ENCODE data around the gene NWD2.
"Not testable (repeated sequence)": the region's sequence is repeated elsewhere in the genome, so short reads cannot be mapped to it uniquely, and the experiment has no call there.

Gene NWD2

GRCh38 chr4:37407938-37408826 lies 163.6 kb downstream of the NWD2 start:
- not testable (repeated sequence) for H3K27me3 ChIP-seq (ENCODE audit: control insufficient read depth in 1 of 2, insufficient read depth in 2 of 2, low read length in 2 of 2); H3K4me1 ChIP-seq (ENCODE audit: insufficient read depth, low read length); H3K9me3 ChIP-seq (ENCODE audit: low read length); H3K27ac ChIP-seq (ENCODE audit: low read depth, low read length); H3K36me3 ChIP-seq (ENCODE audit: insufficient read depth, low read length); H3K4me3 ChIP-seq (ENCODE audit: low read depth in 1 of 2, low read length in 2 of 2); H3K9ac ChIP-seq (ENCODE audit: low read length)

DNA sequence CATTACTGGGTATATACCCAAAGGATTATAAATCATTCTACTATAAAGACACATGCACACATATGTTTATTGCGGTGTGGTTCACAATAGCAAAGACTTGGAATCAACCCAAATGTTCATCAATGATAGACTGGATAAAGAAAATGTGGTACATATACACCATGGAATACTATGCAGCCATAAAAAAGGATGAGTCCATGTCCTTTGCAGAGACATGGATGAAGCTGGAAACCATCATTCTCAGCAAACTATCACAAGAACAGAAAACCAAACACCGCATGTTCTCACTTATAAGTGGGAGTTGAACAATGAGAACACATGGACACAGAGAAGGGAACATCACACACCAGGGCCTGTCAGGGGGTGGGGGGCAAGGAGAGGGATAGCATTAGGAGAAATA lies 169.1 kb downstream of the NWD2 start:
- H3K36me3 ChIP-seq (ENCODE audit: insufficient read depth, low read length); H3K9me3 ChIP-seq (ENCODE audit: low read length): not testable (repeated sequence)

DNA sequence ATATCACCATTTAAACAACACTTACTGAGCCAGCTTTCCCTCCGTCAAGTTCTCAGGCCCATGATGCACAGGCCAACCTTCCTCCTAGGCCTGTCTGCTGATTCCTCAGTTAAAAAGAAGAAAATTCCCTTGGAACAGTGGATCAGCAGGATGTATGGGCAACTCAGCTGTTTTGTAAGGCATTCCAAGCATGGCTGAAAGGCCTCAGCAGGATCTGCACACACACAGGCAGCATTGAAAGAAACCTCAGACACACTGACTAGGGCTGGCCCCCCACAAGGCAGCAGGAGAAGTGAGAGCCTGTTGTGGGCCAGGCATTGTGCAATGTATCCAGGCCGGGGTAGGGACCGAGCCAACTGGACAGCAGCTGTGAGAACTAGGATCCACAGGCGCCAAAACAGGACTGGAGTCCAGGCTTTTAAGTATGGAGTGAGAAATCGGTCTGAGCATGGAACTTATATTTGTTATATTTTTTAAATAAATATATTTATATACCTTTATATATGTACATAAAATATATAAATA lies 171.4 kb downstream of the NWD2 start:
- no peaks in the 10 kb centered on the region for H3K36me3 ChIP-seq (ENCODE audit: insufficient read depth, low read length)
- H3K27me3 ChIP-seq (ENCODE audit: control insufficient read depth in 1 of 2, insufficient read depth in 2 of 2, low read length in 2 of 2): no peaks in the 10 kb centered on the region
- H3K9me3 ChIP-seq (ENCODE audit: low read length): no peaks in the 10 kb centered on the region
- H3K27ac ChIP-seq (ENCODE audit: low read depth, low read length): no peak overlapping the region
- no peak overlapping the region for H3K4me3 ChIP-seq (ENCODE audit: low read depth in 1 of 2, low read length in 2 of 2)
- no peaks in the 10 kb centered on the region for H3K4me1 ChIP-seq (ENCODE audit: insufficient read depth, low read length)
- no peak overlapping the region for H3K9ac ChIP-seq (ENCODE audit: low read length)

More for the DNA sequence above, 169.1 kb downstream of the NWD2 start:
- not testable (repeated sequence) for H3K27ac ChIP-seq (ENCODE audit: low read depth, low read length); H3K9ac ChIP-seq (ENCODE audit: low read length); H3K4me1 ChIP-seq (ENCODE audit: insufficient read depth, low read length); H3K27me3 ChIP-seq (ENCODE audit: control insufficient read depth in 1 of 2, insufficient read depth in 2 of 2, low read length in 2 of 2); H3K4me3 ChIP-seq (ENCODE audit: low read depth in 1 of 2, low read length in 2 of 2)

DNA sequence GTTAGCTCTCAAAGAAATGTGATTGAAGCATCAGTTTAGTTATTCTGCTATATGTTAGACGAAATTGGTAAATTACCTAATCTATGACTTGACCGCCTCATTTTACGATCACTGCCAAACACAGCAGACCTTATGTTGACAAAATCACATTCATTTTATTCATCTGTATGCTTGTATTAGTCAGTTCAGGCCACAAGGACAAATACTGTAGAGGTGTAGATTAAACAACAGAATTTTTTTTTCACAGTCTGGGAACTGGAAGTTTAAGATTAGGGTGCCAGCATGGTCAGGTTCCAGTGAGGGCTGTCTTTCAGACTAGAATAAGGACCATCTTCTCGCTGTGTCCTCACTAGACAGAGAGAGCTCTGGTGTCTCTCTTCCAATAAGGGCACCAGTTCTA lies 177.1 kb downstream of the NWD2 start:
- Histone ChIP-seq H3K9ac (ENCODE audit: low read length) (no peak overlapping the region), H3K27me3 (ENCODE audit: control insufficient read depth in 1 of 2, insufficient read depth in 2 of 2, low read length in 2 of 2) (no peaks in the 10 kb centered on the region), H3K4me3 (ENCODE audit: low read depth in 1 of 2, low read length in 2 of 2) (no peak overlapping the region), H3K4me1 (ENCODE audit: insufficient read depth, low read length) (no peaks in the 10 kb centered on the region), H3K36me3 (ENCODE audit: insufficient read depth, low read length) (no peaks in the 10 kb centered on the region), H3K9me3 (ENCODE audit: low read length) (no peaks in the 10 kb centered on the region), H3K27ac (ENCODE audit: low read depth, low read length) (no peak overlapping the region)

- Histone ChIP-seq H3K27ac (ENCODE audit: low read depth, low read length) (no peak overlapping the region), H3K9ac (ENCODE audit: low read length) (no peak overlapping the region), H3K9me3 (ENCODE audit: low read length) (no peaks in the 10 kb centered on the region), H3K36me3 (ENCODE audit: insufficient read depth, low read length) (no peaks in the 10 kb centered on the region), H3K4me1 (ENCODE audit: insufficient read depth, low read length) (no peaks in the 10 kb centered on the region), H3K27me3 (ENCODE audit: control insufficient read depth in 1 of 2, insufficient read depth in 2 of 2, low read length in 2 of 2) (no peaks in the 10 kb centered on the region), H3K4me3 (ENCODE audit: low read depth in 1 of 2, low read length in 2 of 2) (no peak overlapping the region)
Measured at GRCh38 chr4:37422102-37422501, 177.6 kb downstream of the NWD2 start.

DNA sequence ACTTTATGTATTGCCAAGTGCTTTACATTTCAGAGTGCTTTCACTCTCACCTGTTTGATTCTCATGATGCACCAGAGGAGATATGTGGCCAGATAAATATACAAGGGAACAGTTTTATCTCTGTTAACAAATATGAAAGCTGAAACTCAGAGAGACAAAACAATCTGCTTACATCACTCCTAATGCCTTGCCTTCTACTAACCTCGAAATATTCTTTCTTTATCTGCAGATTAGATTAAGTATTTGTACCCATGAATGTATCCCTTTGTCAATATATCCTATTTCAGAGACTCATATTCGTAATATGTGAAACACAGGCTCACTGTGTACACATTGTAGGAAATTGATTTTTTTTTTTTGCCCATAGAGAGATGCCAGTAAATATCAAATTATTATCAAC lies 178.1 kb downstream of the NWD2 start:
- Histone ChIP-seq H3K9ac (ENCODE audit: low read length) (no peak overlapping the region), H3K27me3 (ENCODE audit: control insufficient read depth in 1 of 2, insufficient read depth in 2 of 2, low read length in 2 of 2) (no peaks in the 10 kb centered on the region), H3K27ac (ENCODE audit: low read depth, low read length) (no peak overlapping the region), H3K9me3 (ENCODE audit: low read length) (no peaks in the 10 kb centered on the region), H3K4me1 (ENCODE audit: insufficient read depth, low read length) (no peaks in the 10 kb centered on the region), H3K4me3 (ENCODE audit: low read depth in 1 of 2, low read length in 2 of 2) (no peak overlapping the region), H3K36me3 (ENCODE audit: insufficient read depth, low read length) (no peaks in the 10 kb centered on the region)

DNA sequence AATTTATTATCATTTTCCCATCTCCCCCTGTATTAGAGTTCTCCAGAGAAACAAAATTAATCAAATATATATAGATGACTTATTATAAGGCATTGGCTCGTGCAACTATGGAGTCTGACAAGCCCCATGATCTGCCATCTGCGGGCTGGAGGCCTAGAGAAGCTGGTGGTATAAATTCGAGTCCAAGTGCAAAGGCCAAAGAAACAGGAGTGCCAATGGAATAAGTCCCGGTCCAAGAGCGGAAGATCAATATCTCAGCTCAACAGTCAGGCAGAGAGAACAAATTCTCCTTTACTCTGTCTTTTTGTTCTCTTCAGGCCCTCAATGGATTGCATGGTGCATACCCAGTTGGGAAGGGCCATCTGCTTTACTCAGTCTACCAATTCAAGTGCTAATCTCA lies 178.8 kb downstream of the NWD2 start:
- Histone ChIP-seq H3K27me3 (ENCODE audit: control insufficient read depth in 1 of 2, insufficient read depth in 2 of 2, low read length in 2 of 2) (no peaks in the 10 kb centered on the region), H3K4me3 (ENCODE audit: low read depth in 1 of 2, low read length in 2 of 2) (no peak overlapping the region), H3K9me3 (ENCODE audit: low read length) (no peaks in the 10 kb centered on the region), H3K27ac (ENCODE audit: low read depth, low read length) (no peak overlapping the region), H3K4me1 (ENCODE audit: insufficient read depth, low read length) (no peaks in the 10 kb centered on the region), H3K36me3 (ENCODE audit: insufficient read depth, low read length) (no peaks in the 10 kb centered on the region), H3K9ac (ENCODE audit: low read length) (no peak overlapping the region)

DNA sequence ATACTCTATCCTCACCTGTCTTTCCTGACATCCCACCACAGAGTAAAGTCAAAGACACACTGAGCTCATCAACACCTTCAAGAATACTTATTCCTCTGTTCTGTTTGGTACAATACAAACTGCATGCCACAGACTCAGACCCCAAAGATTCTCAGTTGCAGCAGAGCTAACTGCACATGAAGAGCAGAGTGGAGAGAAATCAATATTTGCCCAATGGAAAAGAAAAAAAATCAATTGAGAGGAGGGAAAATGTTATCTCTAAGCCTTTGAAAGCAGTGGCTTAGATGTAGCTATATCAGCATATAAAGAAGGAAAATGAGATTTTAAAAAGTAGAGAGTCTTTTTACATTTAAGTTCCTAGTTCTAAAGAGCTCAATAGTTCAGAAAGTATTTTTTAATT lies 180.2 kb downstream of the NWD2 start:
- H3K27me3 ChIP-seq (ENCODE audit: control insufficient read depth in 1 of 2, insufficient read depth in 2 of 2, low read length in 2 of 2): no peaks in the 10 kb centered on the region
- no peak overlapping the region for H3K4me3 ChIP-seq (ENCODE audit: low read depth in 1 of 2, low read length in 2 of 2)
- H3K36me3 ChIP-seq (ENCODE audit: insufficient read depth, low read length): no peaks in the 10 kb centered on the region
- H3K27ac ChIP-seq (ENCODE audit: low read depth, low read length): no peak overlapping the region
- H3K9ac ChIP-seq (ENCODE audit: low read length): no peak overlapping the region
- H3K4me1 ChIP-seq (ENCODE audit: insufficient read depth, low read length): no peaks in the 10 kb centered on the region
- H3K9me3 ChIP-seq (ENCODE audit: low read length): no peaks in the 10 kb centered on the region

- Histone ChIP-seq H3K9me3 (ENCODE audit: low read length) (no peaks in the 10 kb centered on the region), H3K27me3 (ENCODE audit: control insufficient read depth in 1 of 2, insufficient read depth in 2 of 2, low read length in 2 of 2) (no peaks in the 10 kb centered on the region), H3K4me1 (ENCODE audit: insufficient read depth, low read length) (no peaks in the 10 kb centered on the region), H3K9ac (ENCODE audit: low read length) (no peak overlapping the region), H3K27ac (ENCODE audit: low read depth, low read length) (no peak overlapping the region), H3K36me3 (ENCODE audit: insufficient read depth, low read length) (no peaks in the 10 kb centered on the region), H3K4me3 (ENCODE audit: low read depth in 1 of 2, low read length in 2 of 2) (no peak overlapping the region)
Measured at GRCh38 chr4:37425857-37426256, 181.3 kb downstream of the NWD2 start.

DNA sequence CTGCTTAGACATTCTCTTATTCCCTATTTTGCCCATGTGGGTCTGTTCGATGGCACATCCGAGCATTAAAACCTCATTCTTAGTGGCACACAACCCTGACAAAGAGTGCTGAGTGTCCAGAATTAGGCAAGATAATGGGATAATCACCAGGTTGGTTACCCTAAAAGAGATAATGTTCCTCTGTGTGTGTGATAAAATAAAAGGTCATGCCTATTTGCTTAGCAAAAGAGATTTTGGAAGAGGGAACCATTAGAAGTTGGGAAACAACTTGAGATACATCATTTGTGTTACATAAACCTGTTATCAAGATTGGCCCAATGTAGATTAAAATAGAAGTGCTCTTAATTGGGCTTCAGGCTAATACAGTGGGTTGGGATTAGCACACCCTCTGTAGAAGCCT lies 182.7 kb downstream of the NWD2 start:
- H3K9ac ChIP-seq (ENCODE audit: low read length): no peak overlapping the region
- H3K4me3 ChIP-seq (ENCODE audit: low read depth in 1 of 2, low read length in 2 of 2): no peak overlapping the region
- H3K27me3 ChIP-seq (ENCODE audit: control insufficient read depth in 1 of 2, insufficient read depth in 2 of 2, low read length in 2 of 2): no peaks in the 10 kb centered on the region
- H3K27ac ChIP-seq (ENCODE audit: low read depth, low read length): no peak overlapping the region
- H3K9me3 ChIP-seq (ENCODE audit: low read length): no peaks in the 10 kb centered on the region
- no peaks in the 10 kb centered on the region for H3K4me1 ChIP-seq (ENCODE audit: insufficient read depth, low read length)
- no peaks in the 10 kb centered on the region for H3K36me3 ChIP-seq (ENCODE audit: insufficient read depth, low read length)

DNA sequence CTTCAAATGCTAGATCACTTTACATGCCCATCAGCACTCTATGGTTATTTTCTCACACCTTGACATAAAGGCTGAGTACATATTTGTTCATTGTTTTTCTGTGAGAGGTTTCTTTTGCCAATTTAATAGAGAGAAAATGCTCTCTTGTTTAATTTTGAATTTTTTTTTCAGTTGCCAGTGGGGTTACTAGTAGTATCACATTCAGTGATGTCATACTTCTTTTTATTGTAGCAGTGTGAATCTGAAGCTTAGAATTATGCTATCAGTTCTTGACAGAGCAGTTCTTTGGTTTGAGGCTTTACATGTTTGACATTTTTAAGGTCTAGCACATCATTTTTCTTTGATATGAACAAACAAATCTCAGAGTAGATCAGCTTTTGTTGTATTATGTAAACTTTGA lies 185.4 kb downstream of the NWD2 start:
- no peaks in the 10 kb centered on the region for H3K27me3 ChIP-seq (ENCODE audit: control insufficient read depth in 1 of 2, insufficient read depth in 2 of 2, low read length in 2 of 2)
- H3K27ac ChIP-seq (ENCODE audit: low read depth, low read length): no peak overlapping the region

More for the DNA sequence above, 185.4 kb downstream of the NWD2 start:
- Histone ChIP-seq H3K4me3 (ENCODE audit: low read depth in 1 of 2, low read length in 2 of 2) (no peak overlapping the region), H3K4me1 (ENCODE audit: insufficient read depth, low read length) (no peaks in the 10 kb centered on the region), H3K9me3 (ENCODE audit: low read length) (no peaks in the 10 kb centered on the region), H3K36me3 (ENCODE audit: insufficient read depth, low read length) (no peaks in the 10 kb centered on the region), H3K9ac (ENCODE audit: low read length) (no peak overlapping the region)
